HCEC 1CT (cell line): ENCODE results near the gene MPDU1.
"Not testable (repeated sequence)": the region's sequence is repeated elsewhere in the genome, so short reads cannot be mapped to it uniquely, and the experiment has no call there.

Experiments
- DNase-seq: peaks from one replicate; pipeline ENCODE4 v3.0.0-alpha.2; 2017

The MPDU1 gene

GRCh38 chr17:7582396-7583252 is 1.0 kb upstream of the MPDU1 start:
- no peak for DNase-seq

DNA sequence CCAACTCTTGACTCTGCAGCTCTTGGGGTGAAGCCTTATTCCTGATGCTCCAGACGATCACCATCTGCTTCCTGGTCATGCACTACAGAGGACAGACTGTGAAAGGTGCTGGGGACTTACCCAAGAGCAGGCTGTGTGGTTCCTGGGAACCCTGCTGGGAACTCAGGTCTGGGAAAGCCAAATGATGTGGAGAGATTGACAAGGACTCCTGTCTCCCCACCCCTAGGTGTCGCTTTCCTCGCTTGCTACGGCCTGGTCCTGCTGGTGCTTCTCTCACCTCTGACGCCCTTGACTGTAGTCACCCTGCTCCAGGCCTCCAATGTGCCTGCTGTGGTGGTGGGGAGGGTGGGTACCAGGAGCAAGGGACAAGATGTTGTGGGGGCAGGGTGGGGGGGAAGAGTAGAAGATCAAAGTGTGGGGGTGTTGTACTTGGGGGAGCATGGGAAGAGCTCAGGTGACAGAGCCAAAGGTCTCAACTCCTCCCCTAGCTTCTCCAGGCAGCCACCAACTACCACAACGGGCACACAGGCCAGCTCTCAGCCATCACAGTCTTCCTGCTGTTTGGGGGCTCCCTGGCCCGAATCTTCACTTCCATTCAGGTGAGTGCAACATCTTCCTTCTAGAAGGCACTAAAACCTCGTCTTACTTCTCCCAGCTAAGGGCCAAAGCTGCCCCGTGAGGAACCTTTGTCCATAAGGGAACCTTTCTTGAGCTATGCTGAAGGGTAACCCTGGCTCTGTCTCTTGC is 3.2 kb downstream of the MPDU1 start:
- no peak for DNase-seq

DNA sequence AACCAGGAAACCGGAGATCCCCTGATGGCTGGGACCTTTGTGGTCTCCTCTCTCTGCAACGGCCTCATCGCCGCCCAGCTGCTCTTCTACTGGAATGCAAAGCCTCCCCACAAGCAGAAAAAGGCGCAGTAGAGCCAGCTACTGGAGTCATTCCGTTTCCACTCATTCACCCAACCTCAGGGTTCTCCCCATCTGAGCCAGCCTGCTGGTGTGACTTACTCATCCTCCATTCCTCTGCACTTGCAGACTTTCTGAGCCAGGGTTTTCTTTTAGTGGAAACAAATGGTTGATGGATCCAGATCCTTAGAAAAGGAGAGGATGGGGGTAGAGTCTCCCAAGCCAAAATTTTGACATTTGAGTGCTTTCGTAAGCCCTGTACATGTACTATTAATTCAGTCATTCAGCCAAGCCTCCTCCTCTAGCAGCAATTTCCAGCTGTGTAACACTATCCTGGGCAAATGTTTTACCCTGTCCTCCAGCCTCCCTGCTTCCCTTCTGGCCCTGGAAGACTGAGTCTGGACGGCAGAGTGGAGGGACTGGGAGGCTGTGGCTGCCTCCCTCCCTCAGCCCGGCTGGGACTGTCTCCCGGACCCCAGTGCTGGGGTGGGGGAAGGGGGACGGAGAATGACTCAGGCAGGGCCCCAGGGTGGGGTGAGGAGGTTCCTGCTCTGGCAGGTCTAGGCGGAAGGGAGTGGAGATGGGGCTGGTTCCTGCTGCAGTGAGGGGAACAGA is 3.9 kb downstream of the MPDU1 start:
- DNase-seq, result peak; percentile 90

DNA sequence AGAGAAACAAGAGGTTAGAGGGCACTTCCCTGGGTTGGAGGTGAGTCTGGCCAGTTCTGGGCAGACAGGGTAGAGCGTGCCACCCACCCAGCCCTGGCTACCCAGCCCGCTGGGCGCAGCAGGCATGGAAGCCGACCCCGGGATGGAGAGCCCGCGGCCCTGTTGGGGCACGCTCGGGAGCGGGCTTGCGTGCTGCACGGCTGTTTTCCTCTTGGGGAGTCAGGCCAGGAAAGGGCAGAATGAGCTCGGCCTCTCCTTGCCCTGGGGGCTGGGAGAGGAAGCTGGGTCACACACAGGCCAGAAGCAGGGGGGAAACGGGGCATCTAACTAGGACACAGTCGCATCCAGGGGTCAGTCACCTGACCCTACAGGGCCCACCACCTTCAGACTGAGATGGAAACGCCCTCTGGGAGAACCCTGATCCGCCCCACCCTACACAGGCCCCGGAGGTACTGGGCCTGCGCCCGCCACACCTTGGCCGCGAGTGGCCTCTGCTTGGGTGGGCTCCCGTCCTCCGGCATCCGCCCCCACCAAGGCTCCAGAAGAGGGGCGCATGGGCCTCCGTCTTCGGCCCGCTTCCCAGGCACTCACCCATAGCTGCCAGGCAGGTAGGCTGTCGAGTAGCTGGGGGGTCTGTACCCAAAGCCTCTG is 5.0 kb downstream of the MPDU1 start:
- no peak for DNase-seq

GRCh38 chr17:7589204-7589868 is 5.7 kb downstream of the MPDU1 start:
- DNase-seq, result peak; percentile 71

- peak; percentile 59 for DNase-seq
Measured at GRCh38 chr17:7589891-7590691, 6.4 kb downstream of the MPDU1 start, which contains the start of gene SOX15. TSS of gene SOX15 (minus strand) at chr17:7590094. CDS start at chr17:7589676, 418 bp downstream.

GRCh38 chr17:7590743-7591142 is 7.1 kb downstream of the MPDU1 start:
- DNase-seq, result peak; percentile 48

DNA sequence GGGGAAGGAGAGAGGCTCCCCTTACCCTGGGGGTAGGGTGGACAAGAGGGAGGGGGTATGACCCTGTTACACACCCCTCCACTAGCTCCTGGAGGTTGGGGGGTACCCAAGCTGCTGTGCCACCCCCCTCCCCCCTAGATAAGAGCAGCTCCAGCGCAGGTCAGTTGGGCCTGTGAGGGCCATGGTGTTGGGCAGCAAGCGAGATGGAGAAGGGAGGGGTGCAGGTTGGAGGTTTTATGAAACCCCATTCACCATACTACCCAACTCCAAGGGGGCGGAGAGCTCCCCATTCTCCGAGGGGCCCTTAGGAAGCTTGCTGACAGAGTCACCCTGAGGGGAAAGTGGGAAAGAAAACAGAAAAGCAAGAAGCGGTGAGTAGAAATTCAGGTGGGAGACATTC is 7.9 kb downstream of the MPDU1 start:
- no peak for DNase-seq

- no peak for DNase-seq
Measured at GRCh38 chr17:7592422-7593021, 8.9 kb downstream of the MPDU1 start.

GRCh38 chr17:7593296-7593695 is 9.6 kb downstream of the MPDU1 start:
- no peak for DNase-seq

DNA sequence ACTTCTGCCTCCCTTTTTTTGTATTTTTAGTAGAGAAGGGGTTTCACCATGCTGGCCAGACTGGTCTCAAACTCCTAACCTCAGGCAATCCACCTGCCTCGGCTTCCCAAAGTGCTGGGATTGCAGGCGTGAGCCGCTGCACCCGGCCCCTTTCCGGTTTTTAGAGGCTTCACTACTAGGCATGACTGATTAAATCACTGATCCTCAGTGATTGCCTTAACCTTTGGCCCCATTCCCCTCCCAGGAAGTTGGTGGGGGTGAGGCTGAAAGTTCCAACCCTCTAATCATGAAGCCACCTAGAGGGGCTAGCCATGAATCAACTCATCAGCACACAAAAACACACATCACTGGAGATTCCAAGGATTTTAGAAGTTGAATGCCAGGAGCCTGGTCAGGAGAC is 13.9 kb downstream of the MPDU1 start:
- not testable (repeated sequence) for DNase-seq

DNA sequence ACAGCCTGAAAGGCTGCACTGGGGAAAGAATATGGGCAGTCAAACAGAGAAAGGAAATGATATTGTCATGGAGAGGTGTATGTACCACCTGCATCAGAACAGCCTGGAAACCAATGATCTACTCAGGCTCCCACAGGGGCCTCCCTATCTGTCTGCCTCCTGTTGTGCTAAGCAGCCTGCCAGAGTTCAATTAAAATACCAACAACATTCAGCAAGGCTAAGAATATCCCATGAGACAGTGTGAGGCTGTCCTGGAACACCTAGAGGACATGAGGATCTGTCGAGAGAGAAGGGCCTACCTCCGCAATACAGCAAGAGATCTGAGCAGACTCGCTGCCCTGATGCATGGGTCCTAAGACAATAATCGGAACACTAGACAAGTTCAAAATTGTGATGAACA is 22.6 kb downstream of the MPDU1 start:
- no peak for DNase-seq

DNA sequence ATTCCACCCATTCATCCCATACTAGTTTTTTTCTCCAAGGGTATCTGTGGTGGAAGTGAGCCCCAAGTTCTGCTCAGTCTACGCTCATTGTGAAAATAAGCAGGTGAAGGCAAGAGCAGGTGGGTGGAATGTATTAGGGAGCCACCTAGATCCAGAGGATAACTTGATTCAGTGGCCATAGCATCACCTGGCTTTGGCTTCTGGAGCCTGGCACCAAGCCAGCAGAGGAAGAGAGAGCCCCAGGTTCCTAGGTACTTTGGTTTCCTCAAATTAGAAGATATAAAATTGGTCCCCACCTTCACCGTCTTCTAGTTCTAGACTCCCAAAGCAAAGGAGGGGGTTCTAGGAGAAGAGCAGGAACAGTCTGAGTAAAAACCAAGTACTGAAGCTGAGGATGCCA is 27.0 kb downstream of the MPDU1 start:
- no peak for DNase-seq

- DNase-seq, result no peak
Measured at GRCh38 chr17:7611635-7612293, 28.1 kb downstream of the MPDU1 start.

DNA sequence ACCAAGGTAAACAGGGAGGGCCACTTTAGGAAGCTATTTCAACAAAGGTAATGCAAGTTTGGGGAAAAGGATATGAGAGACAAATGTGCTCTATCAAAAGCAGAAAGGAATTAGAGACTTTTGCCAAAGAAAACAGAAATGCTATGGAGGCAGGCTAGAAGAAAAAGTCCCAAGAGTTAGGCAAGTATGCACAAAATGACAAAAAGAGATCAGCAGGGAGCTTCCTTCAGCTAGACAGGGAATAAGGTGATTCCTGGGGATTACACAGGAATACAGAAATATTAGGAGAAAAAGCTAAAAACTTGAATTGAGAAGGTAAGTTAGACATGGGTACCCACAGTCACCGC is 28.6 kb downstream of the MPDU1 start:
- no peak for DNase-seq

- DNase-seq, result peak; percentile 37
Measured at GRCh38 chr17:7613769-7614424, 30.2 kb downstream of the MPDU1 start.

DNA sequence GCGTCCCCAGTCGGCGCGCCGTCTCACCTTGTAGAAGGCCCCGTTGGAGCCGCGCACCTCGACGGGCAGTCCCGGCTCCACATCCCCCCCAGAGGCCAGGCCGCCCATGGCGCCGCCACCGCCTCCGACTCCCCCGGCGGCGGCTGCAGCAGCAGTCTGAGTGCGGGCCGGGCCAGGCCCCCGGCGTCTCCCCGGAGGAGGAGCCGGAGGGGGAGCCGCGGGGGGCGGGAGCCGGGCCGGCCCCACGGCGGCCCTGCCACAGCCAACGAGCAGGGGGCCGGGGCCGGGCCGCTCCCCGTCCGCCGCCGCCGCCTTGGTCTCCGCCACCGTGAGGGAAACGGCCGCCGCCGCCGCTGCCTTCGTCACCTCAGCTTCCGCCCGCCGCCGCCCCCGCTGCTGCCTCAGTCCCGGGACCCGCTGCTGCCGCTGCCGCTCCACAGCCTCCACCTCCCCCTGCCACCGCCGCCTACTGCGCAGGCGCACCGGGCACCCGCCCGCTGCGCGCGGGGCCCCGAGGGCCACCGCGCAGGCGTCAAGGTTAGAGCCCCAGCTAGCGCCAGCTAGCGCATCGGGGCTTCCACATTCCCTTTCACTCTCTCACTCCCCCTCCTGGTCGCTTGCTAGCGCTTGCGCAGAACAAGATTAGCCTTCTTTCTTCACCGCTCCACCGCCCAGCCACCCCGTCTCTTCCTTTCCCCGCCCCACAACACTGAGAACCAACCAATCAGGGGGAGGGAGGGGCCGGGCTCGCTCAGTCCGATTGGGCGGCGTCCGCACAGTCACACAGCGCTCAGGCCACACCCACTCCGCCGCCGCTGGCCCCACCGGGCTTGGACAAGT is 31.0 kb downstream of the MPDU1 start, which contains the start of gene FXR2:
FXR2 (minus strand) TSS at position 473 of the 840 bp plus-strand sequence; CDS start at position 108, 365 bp downstream.
- peak; percentile 98 for DNase-seq

- DNase-seq, result no peak
Measured at GRCh38 chr17:7615265-7615747, 31.7 kb downstream of the MPDU1 start.

DNA sequence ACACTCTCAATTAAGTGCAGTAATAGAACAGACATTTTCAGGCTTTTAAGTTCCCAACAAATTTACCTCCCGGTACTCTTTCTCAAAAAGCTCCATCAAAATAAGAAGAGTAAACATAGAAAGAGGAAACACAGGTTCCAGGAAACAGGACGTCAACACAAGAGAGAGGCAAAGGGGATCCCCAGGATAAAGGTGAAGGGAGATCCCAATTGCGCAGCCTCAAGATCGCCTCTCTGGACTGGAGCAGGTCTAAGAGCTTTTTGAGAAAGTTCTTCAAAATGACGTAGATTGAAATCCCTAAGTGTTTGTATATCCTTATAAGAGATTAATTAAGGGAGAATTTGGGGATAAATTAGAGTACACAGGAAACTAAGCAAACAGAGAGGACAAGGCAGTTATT is 35.0 kb downstream of the MPDU1 start:
- no peak for DNase-seq
